Measurements from ENCODE around the gene PCSK1N. TPM values are rescaled to one million over a fixed set of nuclear protein-coding genes. Genes with fewer than 3 reads are reported as not detected.

Gene PCSK1N
- total and polyA plus RNA-seq, 9 of the 15 experiments (the other 6 are each of a cell fraction or from before 2014, with no cell fraction given), result 0.07 to 0.55 (median 0.54) TPM; not detected in 6

DNA sequence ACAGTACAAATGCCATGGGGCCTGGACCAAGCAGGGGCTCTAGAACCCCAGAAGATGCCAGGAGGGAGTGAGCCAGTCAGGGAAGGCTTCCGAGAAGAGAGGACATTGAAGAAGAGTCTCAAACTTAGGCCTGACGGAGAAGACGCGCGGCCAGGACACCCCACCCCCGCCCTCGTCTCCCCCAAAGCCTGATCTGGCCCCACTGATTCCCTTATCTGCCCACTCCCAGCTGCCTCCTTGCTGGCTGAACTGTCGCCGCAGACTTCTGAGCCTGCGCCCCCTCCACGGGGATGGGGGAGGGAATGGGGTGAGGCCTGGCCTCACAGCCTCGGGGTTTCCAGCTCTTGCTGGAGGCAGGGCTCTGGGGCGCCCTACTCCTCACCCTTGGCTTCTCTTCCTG lies 52.6 kb downstream of the PCSK1N start (continued):
- TF ChIP-seq, protein P1, sequence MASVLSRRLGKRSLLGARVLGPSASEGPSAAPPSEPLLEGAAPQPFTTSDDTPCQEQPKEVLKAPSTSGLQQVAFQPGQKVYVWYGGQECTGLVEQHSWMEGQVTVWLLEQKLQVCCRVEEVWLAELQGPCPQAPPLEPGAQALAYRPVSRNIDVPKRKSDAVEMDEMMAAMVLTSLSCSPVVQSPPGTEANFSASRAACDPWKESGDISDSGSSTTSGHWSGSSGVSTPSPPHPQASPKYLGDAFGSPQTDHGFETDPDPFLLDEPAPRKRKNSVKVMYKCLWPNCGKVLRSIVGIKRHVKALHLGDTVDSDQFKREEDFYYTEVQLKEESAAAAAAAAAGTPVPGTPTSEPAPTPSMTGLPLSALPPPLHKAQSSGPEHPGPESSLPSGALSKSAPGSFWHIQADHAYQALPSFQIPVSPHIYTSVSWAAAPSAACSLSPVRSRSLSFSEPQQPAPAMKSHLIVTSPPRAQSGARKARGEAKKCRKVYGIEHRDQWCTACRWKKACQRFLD (CRISPR knock-in tag; IDR thresholded peaks at IDR 0.05), result peak; percentile 79; the same call in 1 of the 2 replicates
- TF ChIP-seq ZNF316 (IDR thresholded peaks at IDR 0.05) (peak; percentile 63), E2F3 (CRISPR knock-in tag; IDR thresholded peaks at IDR 0.05) (0 out of 2 replicates have a peak, but pooled peaks have one; percentile 33), KLF13 (tag; IDR thresholded peaks at IDR 0.05; ENCODE audit: borderline replicate concordance, low read depth) (0 out of 2 replicates have a peak, but pooled peaks have one; percentile 12), SMC3 (conservative IDR thresholded peaks at IDR 0.05; ENCODE audit: insufficient read depth, low read depth, low read length) (0 out of 2 replicates have a peak, but pooled peaks have one; percentile 6), LARP7 (IDR thresholded peaks at IDR 0.05) (no peak), LCOR (CRISPR knock-in tag; IDR thresholded peaks at IDR 0.05) (peak; percentile 89; the same call in 1 of the 2 replicates), KDM5B (IDR thresholded peaks at IDR 0.05; ENCODE audit: insufficient replicate concordance, low read depth, low read length) (no peak), TAF1 (IDR thresholded peaks at IDR 0.05; ENCODE audit: control insufficient read depth, extremely low read depth, insufficient read depth, low read length, severe bottlenecking) (peak; percentile 60), L3MBTL2 (IDR thresholded peaks at IDR 0.05) (peak; percentile 33; the same call in 1 of the 2 replicates), PHF20 (IDR thresholded peaks at IDR 0.05; ENCODE audit: partially characterized antibody) (no peak)
- TF ChIP-seq, protein P2, sequence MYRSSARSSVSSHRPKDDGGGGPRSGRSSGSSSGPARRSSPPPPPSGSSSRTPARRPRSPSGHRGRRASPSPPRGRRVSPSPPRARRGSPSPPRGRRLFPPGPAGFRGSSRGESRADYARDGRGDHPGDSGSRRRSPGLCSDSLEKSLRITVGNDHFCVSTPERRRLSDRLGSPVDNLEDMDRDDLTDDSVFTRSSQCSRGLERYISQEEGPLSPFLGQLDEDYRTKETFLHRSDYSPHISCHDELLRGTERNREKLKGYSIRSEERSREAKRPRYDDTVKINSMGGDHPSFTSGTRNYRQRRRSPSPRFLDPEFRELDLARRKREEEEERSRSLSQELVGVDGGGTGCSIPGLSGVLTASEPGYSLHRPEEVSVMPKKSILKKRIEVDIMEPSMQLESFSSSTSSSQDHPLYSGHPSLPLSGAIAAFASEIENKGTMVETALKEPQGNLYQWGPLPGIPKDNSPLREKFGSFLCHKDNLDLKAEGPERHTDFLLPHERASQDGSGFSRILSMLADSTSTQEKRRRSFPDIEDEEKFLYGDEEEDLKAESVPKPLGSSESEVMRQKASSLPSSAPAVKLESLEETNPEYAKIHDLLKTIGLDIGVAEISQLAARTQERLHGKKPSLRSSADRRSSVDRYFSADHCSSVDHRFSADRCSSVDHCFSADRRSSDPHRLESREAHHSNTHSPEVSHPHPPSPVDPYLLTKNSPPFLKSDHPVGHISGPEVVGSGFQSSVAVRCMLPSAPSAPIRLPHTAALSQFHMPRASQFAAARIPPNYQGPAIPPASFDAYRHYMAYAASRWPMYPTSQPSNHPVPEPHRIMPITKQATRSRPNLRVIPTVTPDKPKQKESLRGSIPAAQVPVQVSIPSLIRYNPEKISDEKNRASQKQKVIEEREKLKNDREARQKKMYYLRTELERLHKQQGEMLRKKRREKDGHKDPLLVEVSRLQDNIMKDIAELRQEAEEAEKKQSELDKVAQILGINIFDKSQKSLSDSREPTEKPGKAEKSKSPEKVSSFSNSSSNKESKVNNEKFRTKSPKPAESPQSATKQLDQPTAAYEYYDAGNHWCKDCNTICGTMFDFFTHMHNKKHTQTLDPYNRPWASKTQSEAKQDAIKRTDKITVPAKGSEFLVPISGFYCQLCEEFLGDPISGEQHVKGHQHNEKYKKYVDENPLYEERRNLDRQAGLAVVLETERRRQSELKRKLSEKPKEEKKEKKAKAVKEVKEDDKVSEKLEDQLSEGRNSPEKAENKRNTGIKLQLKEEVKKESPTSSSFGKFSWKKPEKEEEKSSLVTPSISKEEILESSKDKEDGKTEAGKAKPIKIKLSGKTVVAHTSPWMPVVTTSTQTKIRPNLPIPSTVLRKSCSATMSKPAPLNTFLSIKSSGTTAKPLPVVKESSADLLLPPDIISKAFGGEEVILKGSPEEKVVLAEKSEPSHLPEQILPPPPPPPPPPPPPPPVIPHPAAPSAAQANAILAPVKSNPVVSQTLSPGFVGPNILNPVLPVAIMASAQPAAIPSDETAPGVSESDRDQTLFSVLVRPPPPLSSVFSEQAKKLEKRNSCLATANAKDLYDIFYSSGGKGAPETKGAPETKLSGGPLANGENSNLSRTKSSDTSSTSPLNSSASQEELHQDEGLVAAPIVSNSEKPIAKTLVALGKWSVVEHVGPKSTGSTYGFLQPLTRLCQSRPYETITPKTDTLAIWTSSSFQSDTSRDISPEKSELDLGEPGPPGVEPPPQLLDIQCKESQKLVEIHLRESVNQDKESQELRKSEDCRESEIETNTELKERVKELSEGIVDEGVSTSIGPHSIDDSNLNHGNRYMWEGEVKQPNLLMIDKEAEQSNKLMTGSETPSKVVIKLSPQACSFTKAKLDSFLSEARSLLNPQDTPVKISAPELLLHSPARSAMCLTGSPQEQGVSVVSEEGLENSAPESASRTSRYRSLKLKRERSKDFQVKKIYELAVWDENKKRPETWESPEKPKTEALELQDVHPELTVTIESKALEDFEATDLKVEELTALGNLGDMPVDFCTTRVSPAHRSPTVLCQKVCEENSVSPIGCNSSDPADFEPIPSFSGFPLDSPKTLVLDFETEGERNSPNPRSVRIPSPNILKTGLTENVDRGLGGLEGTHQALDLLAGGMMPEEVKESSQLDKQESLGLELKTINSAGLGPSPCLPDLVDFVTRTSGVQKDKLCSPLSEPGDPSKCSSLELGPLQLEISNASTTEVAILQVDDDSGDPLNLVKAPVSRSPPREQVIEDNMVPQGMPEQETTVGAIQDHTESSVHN (IDR thresholded peaks at IDR 0.05; ENCODE audit: borderline replicate concordance in 1 of 2, low read depth in 1 of 2), result peak in 1 of 2 experiments; percentile 22; a peak in 1 of 4 replicates
- TF ChIP-seq, protein P3, sequence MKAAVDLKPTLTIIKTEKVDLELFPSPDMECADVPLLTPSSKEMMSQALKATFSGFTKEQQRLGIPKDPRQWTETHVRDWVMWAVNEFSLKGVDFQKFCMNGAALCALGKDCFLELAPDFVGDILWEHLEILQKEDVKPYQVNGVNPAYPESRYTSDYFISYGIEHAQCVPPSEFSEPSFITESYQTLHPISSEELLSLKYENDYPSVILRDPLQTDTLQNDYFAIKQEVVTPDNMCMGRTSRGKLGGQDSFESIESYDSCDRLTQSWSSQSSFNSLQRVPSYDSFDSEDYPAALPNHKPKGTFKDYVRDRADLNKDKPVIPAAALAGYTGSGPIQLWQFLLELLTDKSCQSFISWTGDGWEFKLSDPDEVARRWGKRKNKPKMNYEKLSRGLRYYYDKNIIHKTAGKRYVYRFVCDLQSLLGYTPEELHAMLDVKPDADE (conservative IDR thresholded peaks at IDR 0.05; ENCODE audit: control insufficient read depth, low read depth, low read length), result peak; percentile 64; the same call in 1 of the 2 replicates
- TF ChIP-seq, protein P4, sequence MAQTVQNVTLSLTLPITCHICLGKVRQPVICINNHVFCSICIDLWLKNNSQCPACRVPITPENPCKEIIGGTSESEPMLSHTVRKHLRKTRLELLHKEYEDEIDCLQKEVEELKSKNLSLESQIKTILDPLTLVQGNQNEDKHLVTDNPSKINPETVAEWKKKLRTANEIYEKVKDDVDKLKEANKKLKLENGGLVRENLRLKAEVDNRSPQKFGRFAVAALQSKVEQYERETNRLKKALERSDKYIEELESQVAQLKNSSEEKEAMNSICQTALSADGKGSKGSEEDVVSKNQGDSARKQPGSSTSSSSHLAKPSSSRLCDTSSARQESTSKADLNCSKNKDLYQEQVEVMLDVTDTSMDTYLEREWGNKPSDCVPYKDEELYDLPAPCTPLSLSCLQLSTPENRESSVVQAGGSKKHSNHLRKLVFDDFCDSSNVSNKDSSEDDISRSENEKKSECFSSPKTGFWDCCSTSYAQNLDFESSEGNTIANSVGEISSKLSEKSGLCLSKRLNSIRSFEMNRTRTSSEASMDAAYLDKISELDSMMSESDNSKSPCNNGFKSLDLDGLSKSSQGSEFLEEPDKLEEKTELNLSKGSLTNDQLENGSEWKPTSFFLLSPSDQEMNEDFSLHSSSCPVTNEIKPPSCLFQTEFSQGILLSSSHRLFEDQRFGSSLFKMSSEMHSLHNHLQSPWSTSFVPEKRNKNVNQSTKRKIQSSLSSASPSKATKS (CRISPR knock-in tag; IDR thresholded peaks at IDR 0.05), result no peak

Measured in K562 (cell line).